Kidney (tissue), 14 donors: ENCODE measurements around the gene NTN4. TPM values are rescaled to one million over a fixed set of nuclear protein-coding genes. Genes with fewer than 3 reads are reported as not detected.
A peak's percentile ranks its signal among the peaks of the same experiment; 100 is the strongest.

Experiments
- DNase-seq, 5 donors: peaks; one replicate each; pipeline ENCODE4 v3.0.0-alpha.2; 2013 to 2020
- FAIRE-seq: peaks from 2 replicates; lab custom pipeline; 2012; peaks lifted over from hg19 to GRCh38; lab: Jason Lieb, UNC
- H3K27ac ChIP-seq, 2 donors: one replicate each; pipeline ENCODE4 v1.7.0; 2013; ENCODE audit warnings: low read depth in 2 of 2, low read length in 2 of 2, inconsistent platforms in 1 of 2
- H3K27me3 ChIP-seq: one replicate; pipeline ENCODE4 v1.7.1; 2013; ENCODE audit warnings: low read length, inconsistent platforms; ENCODE audit not compliant: control insufficient read depth, insufficient read depth
- H3K36me3 ChIP-seq, 3 donors: one replicate each; pipeline versions ENCODE4 v1.7.0 to v1.7.1; 2013; ENCODE audit warnings: low read length in 3 of 3, control low read depth in 1 of 3, inconsistent platforms in 1 of 3; ENCODE audit not compliant: insufficient read depth in 3 of 3, control insufficient read depth in 2 of 3
- H3K4me1 ChIP-seq, 3 donors: one replicate each; pipeline versions ENCODE4 v1.7.0 to v1.7.1; 2013; ENCODE audit warnings: low read length in 3 of 3, inconsistent platforms in 1 of 3, low read depth in 1 of 3; ENCODE audit not compliant: control insufficient read depth in 2 of 3, insufficient read depth in 2 of 3
- H3K4me3 ChIP-seq, 3 donors: one replicate each; pipeline versions ENCODE4 v1.7.0 to v1.8.1; 2013; ENCODE audit warnings: low read length in 3 of 3, control low read depth in 1 of 3, inconsistent platforms in 1 of 3
- H3K9ac ChIP-seq, 3 donors: one replicate each; pipeline versions ENCODE4 v1.7.0 to v1.7.1; 2013; ENCODE audit warnings: low read length in 3 of 3, control low read depth in 1 of 3, inconsistent platforms in 1 of 3
- H3K9me3 ChIP-seq, 3 donors: one replicate each; pipeline versions ENCODE4 v1.7.0 to v1.7.1; 2013; ENCODE audit warnings: low read length in 3 of 3, control low read depth in 1 of 3, inconsistent platforms in 1 of 3; ENCODE audit not compliant: control insufficient read depth in 2 of 3, insufficient read depth in 1 of 3
- CTCF ChIP-seq: IDR thresholded peaks from 3 replicates; pipeline ENCODE4 v1.5.1; 2012; ENCODE audit warnings: mild to moderate bottlenecking, moderate library complexity, borderline replicate concordance; ENCODE audit not compliant: insufficient read depth; ENCODE audit errors: extremely low read depth
- intact Hi-C: fragments of 100-400 bp; cut with DNase I; formaldehyde crosslinking; loops from one replicate; pipeline ENCODE4 v1.11.1; 2022
- polyA plus RNA-seq: library from polyadenylated mRNA; stranded (reverse); fragments of 350-450 nt; fragmentation: Illumina TruSeq; extraction: RNeasy Lipid Tissue Mini Kit (QIAGEN cat#74804); gene quantifications from one replicate; pipeline ENCODE4 v1.2.3, GENCODE V29; 2014; ENCODE audit warnings: low read depth, low replicate concordance; ENCODE audit not compliant: insufficient read depth
- total RNA-seq: library from RNA; stranded (reverse); fragmentation: NEBNext Ultra II Directional; extraction: Animal tissue kit (Norgen Biotek cat#: 25700); gene quantifications from one replicate; pipeline ENCODE4 v1.2.1, GENCODE V29; 2021
- donor health status: control.
- donor health status: control.
- donor health status: control.
- donor health status: control.
- donor health status: control.
- donor health status: DM: yes; HTN: yes; CAD: no.
- donor health status: Normal renal cell carcinoma (clear cell type).

Gene NTN4
- total and polyA plus RNA-seq, 2 donors from 2014 or later: 71.0 to 83.2 TPM

GRCh38 chr12:95637010-95637409, 153.6 kb downstream of the NTN4 start:
- TF ChIP-seq CTCF: no peak
- DNase-seq (no peak), FAIRE-seq (no peak)
- Histone ChIP-seq H3K9ac (no peak overlapping the region), H3K27ac (no peak overlapping the region), H3K4me3 (no peak overlapping the region), H3K4me1 (peaks cover 0 to 31% (median 20%) of the 10 kb centered on the region in 3 donors), H3K36me3 (no peaks in the 10 kb centered on the region), H3K9me3 (no peaks in the 10 kb centered on the region), H3K27me3 (no peaks in the 10 kb centered on the region)
- intact Hi-C loops: no loop called here

GRCh38 chr12:95634622-95635621, 155.6 kb downstream of the NTN4 start:
- TF ChIP-seq CTCF: no peak
- no peaks in the 10 kb centered on the region for H3K27me3 ChIP-seq
- no peak for FAIRE-seq
- intact Hi-C loops: no loop called here
- H3K9ac ChIP-seq: no peak overlapping the region
- DNase-seq: peak in 3 of 5 donors; percentile 53 to 81 (median 71)
- peaks cover 0 to 37% (median 18%) of the 10 kb centered on the region in 3 donors for H3K4me1 ChIP-seq
- H3K9me3 ChIP-seq: no peaks in the 10 kb centered on the region
- peak overlapping the region; percentile 56 to 75 for H3K27ac ChIP-seq
- H3K36me3 ChIP-seq: no peaks in the 10 kb centered on the region
- no peak overlapping the region for H3K4me3 ChIP-seq

- Histone ChIP-seq H3K9ac (peak overlapping the region in 1 of 3 donors; percentile 7), H3K27me3 (no peaks in the 10 kb centered on the region), H3K9me3 (no peaks in the 10 kb centered on the region), H3K27ac (peak overlapping the region; percentile 56 to 75), H3K4me3 (no peak overlapping the region), H3K4me1 (peaks cover 0 to 44% (median 20%) of the 10 kb centered on the region in 3 donors), H3K36me3 (no peaks in the 10 kb centered on the region)
- DNase-seq (peak in 1 of 5 donors; percentile 55), FAIRE-seq (no peak)
- TF ChIP-seq CTCF: no peak
- intact Hi-C loops: no loop called here
These were observed 156.7 kb downstream of the NTN4 start for GRCh38 chr12:95633732-95634465.
